HL-60 (cell line): ENCODE results near the gene NPSR1.
A peak's percentile ranks its signal among the peaks of the same experiment; 100 is the strongest.

ENCODE experiments used
- DNase-seq, 2 experiments: peaks; one replicate each; pipeline ENCODE4 v3.0.0-alpha.2; 2010 to 2020; ENCODE audit warnings: low read depth in 1 of 2, low spot score in 1 of 2
- H3K27ac ChIP-seq: fragments of 250-450 bp; sonication (Bioruptor Pico); replicated peaks from 2 replicates; pipeline ENCODE4 v1.5.1; 2020; ENCODE audit warnings: mild to moderate bottlenecking, moderate library complexity
- H3K27me3 ChIP-seq: fragments of 250-450 bp; sonication (Bioruptor Pico); 2 replicates; pipeline ENCODE4 v1.5.1; 2021; ENCODE audit warnings: mild to moderate bottlenecking, moderate library complexity; ENCODE audit not compliant: insufficient read depth, poor library complexity, severe bottlenecking
- H3K4me3 ChIP-seq: replicated peaks from 2 replicates; pipeline ENCODE4 v1.5.1; 2011; ENCODE audit warnings: mild to moderate bottlenecking, control low read depth, low read length; ENCODE audit not compliant: insufficient read depth
- GABPA ChIP-seq: IDR thresholded peaks from 2 replicates; pipeline ENCODE4 v1.6.1; 2012; ENCODE audit warnings: low read depth
- POLR2AphosphoS5 ChIP-seq: IDR thresholded peaks from 2 replicates; pipeline ENCODE4 v1.6.1; 2012; ENCODE audit warnings: low read depth
- SPI1 ChIP-seq: IDR thresholded peaks from 2 replicates; pipeline ENCODE4 v1.6.1; 2012; ENCODE audit warnings: low read depth, mild to moderate bottlenecking, borderline replicate concordance
- TF ChIP-seq, protein P1 (sequence below): IDR thresholded peaks from 2 replicates; pipeline ENCODE4 v1.6.1; 2012; ENCODE audit warnings: low read depth; ENCODE audit not compliant: insufficient replicate concordance
- TF ChIP-seq, protein P2 (sequence below): IDR thresholded peaks from one replicate; pipeline ENCODE4 v1.5.1; 2011; ENCODE audit warnings: low read length, control low read depth, inconsistent platforms; ENCODE audit not compliant: insufficient read depth

Gene NPSR1

DNA sequence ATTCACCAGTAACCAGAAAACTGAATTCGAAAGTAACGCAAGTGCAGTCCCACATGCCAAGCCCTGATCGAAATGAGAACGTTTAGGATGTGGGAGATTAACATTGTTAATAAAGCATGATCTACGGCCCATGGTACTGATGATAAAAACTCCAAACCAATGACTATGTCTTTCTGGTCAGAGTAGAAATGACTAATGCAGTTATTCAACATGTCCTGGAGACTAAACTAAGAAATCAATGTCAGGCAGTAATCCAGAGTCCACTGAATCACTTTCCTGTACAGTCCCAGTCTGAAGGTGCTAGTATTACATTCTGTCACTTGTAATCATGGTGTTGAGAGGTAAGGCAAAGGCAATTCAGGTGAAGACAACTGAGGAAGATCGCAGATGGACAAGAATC is 14.4 kb downstream of the NPSR1 start:
- H3K27ac ChIP-seq: no peak overlapping the region
- H3K27me3 ChIP-seq: no peaks in the 10 kb centered on the region
- no peak for TF ChIP-seq GABPA
- TF ChIP-seq, protein P1, sequence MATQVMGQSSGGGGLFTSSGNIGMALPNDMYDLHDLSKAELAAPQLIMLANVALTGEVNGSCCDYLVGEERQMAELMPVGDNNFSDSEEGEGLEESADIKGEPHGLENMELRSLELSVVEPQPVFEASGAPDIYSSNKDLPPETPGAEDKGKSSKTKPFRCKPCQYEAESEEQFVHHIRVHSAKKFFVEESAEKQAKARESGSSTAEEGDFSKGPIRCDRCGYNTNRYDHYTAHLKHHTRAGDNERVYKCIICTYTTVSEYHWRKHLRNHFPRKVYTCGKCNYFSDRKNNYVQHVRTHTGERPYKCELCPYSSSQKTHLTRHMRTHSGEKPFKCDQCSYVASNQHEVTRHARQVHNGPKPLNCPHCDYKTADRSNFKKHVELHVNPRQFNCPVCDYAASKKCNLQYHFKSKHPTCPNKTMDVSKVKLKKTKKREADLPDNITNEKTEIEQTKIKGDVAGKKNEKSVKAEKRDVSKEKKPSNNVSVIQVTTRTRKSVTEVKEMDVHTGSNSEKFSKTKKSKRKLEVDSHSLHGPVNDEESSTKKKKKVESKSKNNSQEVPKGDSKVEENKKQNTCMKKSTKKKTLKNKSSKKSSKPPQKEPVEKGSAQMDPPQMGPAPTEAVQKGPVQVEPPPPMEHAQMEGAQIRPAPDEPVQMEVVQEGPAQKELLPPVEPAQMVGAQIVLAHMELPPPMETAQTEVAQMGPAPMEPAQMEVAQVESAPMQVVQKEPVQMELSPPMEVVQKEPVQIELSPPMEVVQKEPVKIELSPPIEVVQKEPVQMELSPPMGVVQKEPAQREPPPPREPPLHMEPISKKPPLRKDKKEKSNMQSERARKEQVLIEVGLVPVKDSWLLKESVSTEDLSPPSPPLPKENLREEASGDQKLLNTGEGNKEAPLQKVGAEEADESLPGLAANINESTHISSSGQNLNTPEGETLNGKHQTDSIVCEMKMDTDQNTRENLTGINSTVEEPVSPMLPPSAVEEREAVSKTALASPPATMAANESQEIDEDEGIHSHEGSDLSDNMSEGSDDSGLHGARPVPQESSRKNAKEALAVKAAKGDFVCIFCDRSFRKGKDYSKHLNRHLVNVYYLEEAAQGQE: no peak
- TF ChIP-seq, protein P2, sequence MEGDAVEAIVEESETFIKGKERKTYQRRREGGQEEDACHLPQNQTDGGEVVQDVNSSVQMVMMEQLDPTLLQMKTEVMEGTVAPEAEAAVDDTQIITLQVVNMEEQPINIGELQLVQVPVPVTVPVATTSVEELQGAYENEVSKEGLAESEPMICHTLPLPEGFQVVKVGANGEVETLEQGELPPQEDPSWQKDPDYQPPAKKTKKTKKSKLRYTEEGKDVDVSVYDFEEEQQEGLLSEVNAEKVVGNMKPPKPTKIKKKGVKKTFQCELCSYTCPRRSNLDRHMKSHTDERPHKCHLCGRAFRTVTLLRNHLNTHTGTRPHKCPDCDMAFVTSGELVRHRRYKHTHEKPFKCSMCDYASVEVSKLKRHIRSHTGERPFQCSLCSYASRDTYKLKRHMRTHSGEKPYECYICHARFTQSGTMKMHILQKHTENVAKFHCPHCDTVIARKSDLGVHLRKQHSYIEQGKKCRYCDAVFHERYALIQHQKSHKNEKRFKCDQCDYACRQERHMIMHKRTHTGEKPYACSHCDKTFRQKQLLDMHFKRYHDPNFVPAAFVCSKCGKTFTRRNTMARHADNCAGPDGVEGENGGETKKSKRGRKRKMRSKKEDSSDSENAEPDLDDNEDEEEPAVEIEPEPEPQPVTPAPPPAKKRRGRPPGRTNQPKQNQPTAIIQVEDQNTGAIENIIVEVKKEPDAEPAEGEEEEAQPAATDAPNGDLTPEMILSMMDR: no peak
- TF ChIP-seq POLR2AphosphoS5: no peak
- TF ChIP-seq SPI1: no peak
- no peak for DNase-seq
- no peak overlapping the region for H3K4me3 ChIP-seq

DNA sequence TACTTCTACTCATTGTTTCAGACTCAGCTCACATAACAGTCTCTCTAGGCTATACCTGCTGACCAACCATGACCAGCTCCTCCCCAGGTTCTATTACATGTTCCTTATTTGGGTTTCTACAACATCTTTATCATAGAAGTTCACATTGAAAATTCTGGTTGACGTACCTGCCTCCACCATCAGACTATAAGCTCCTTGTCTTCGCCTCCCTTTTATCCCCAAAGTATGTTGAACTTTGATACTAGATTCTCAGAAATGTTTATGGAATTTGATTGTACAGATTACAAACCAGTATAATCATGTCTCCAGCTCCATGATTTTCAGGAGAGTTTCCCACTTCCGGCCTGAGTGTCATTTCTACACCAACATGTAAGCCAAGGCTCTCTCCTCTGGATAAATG is 15.0 kb downstream of the NPSR1 start:
- H3K27me3 ChIP-seq: no peaks in the 10 kb centered on the region
- no peak overlapping the region for H3K4me3 ChIP-seq
- DNase-seq: no peak
- TF ChIP-seq, protein P1: no peak
- TF ChIP-seq POLR2AphosphoS5: no peak
- H3K27ac ChIP-seq: no peak overlapping the region

DNA sequence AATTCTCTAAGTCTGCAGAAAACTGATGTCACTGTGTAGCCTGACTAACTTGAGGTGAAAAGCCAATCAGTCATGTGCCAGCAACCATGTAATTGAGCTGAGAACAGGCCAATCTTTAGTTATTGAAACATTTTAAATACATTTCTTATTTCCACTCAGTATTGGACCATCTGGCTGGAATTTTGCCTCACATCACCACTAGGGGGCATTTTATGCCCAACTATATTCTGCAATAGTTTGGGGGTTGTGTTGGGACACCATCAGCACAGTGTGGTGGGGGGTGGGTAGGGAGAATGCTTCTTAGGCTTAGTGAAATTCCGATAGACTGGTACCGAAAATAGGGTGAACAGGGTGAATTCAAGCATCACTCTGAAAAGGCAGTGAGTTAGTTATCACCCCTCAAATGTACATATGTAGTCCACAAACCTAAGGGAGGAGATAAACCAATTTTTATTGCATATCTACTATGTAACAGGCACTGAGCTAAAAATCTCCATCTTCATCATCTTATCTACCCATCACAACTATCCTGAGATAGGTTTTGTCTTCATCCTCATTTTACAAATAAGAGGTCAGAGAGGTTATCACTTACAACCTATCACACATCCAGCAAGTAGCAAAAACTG is 17.8 kb downstream of the NPSR1 start:
- TF ChIP-seq, protein P2: peak; percentile 46
- no peak for TF ChIP-seq SPI1
- Histone ChIP-seq H3K27ac (no peak overlapping the region), H3K27me3 (no peaks in the 10 kb centered on the region), H3K4me3 (no peak overlapping the region)
- peak in 1 of 2 experiments; percentile 1 for DNase-seq

DNA sequence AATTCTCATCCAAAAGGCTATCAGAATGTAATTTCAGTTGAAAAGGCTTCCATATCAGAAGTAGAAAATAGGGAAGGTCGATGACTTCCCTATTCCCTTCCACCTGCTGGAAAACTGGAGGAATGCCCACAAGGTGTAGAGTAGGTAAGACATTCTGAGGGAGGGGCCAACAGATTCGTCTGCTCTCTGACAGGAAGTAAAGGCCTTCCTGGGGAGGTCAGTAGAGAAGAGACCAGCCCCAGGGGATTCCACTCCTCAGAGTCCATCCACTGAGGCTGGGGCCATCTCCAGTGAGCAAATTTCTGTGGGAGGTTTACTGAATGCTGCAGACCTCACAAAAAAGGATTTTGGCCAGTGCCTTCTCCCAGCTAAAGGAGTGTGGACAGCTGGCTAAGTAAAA is 19.5 kb downstream of the NPSR1 start:
- DNase-seq: no peak
- no peak overlapping the region for H3K27ac ChIP-seq
- TF ChIP-seq, protein P2: no peak
- H3K4me3 ChIP-seq: no peak overlapping the region
- no peaks in the 10 kb centered on the region for H3K27me3 ChIP-seq
